HT1080 (cell line): ENCODE measurements around the gene LAMB1. TPM values are rescaled to one million over a fixed set of nuclear protein-coding genes. Genes with fewer than 3 reads are reported as not detected.

ENCODE experiments used
- DNase-seq: peaks from one replicate; pipeline ENCODE4 v3.0.0-alpha.2; 2015; ENCODE audit warnings: low read depth
- total RNA-seq: library from RNA; depleted of rRNA; stranded (reverse); fragments of >200 nt; shearing (Covaris generic); gene quantifications from 2 replicates; pipeline ENCODE4 v1.2.3, GENCODE V29; 2014

The LAMB1 gene
- total RNA-seq, 1 experiment from 2014 or later = 62.7 TPM

GRCh38 chr7:108018668-108019067 lies 15.7 kb upstream of the LAMB1 start:
- no peak for DNase-seq

- DNase-seq = no peak
Measured at GRCh38 chr7:108017776-108018151, 14.8 kb upstream of the LAMB1 start.

GRCh38 chr7:108016841-108017775 lies 14.1 kb upstream of the LAMB1 start:
- DNase-seq = peak; percentile 73

- peak; percentile 23 for DNase-seq
Measured at GRCh38 chr7:108015740-108016139, 12.8 kb upstream of the LAMB1 start.

GRCh38 chr7:108014747-108015682 lies 12.1 kb upstream of the LAMB1 start:
- DNase-seq = peak; percentile 85

- no peak for DNase-seq
Measured at GRCh38 chr7:108014215-108014614, 11.3 kb upstream of the LAMB1 start.

GRCh38 chr7:108012499-108013430 lies 9.8 kb upstream of the LAMB1 start:
- DNase-seq = peak; percentile 67

- no peak for DNase-seq
Measured at GRCh38 chr7:108010377-108010776, 7.4 kb upstream of the LAMB1 start.

- DNase-seq = no peak
Measured at GRCh38 chr7:108009873-108010272, 6.9 kb upstream of the LAMB1 start.

GRCh38 chr7:108008827-108009226 lies 5.9 kb upstream of the LAMB1 start:
- DNase-seq = no peak

- DNase-seq = no peak
Measured at GRCh38 chr7:108008240-108008639, 5.3 kb upstream of the LAMB1 start.

- no peak for DNase-seq
Measured at GRCh38 chr7:108007762-108008161, 4.8 kb upstream of the LAMB1 start.

- DNase-seq = no peak
Measured at GRCh38 chr7:108007261-108007660, 4.3 kb upstream of the LAMB1 start.

- DNase-seq = peak; percentile 46
Measured at GRCh38 chr7:108004220-108005142, 1.5 kb upstream of the LAMB1 start.

- DNase-seq = no peak
Measured at GRCh38 chr7:108003599-108003935, 606 bp upstream of the LAMB1 start.

- peak; percentile 29 for DNase-seq
Measured at GRCh38 chr7:108001764-108002725, 916 bp downstream of the LAMB1 start.

- peak; percentile 87 for DNase-seq
Measured at GRCh38 chr7:108000875-108001763, 1.8 kb downstream of the LAMB1 start.
